ENCODE results near the gene TESK1. TPM values are rescaled to one million over a fixed set of nuclear protein-coding genes. Genes with fewer than 3 reads are reported as not detected.
A peak's percentile ranks its signal among the peaks of the same experiment; 100 is the strongest.
"Not testable (repeated sequence)": the region's sequence is repeated elsewhere in the genome, so short reads cannot be mapped to it uniquely, and the experiment has no call there.

The TESK1 gene
- total RNA-seq, 1 donor from 2014 or later, result 19.4 TPM

- no peak for DNase-seq (ENCODE audit: extremely low read depth, low read depth, low spot score)
These were observed 25.9 kb upstream of the TESK1 start for GRCh38 chr9:35579130-35579529.

DNA sequence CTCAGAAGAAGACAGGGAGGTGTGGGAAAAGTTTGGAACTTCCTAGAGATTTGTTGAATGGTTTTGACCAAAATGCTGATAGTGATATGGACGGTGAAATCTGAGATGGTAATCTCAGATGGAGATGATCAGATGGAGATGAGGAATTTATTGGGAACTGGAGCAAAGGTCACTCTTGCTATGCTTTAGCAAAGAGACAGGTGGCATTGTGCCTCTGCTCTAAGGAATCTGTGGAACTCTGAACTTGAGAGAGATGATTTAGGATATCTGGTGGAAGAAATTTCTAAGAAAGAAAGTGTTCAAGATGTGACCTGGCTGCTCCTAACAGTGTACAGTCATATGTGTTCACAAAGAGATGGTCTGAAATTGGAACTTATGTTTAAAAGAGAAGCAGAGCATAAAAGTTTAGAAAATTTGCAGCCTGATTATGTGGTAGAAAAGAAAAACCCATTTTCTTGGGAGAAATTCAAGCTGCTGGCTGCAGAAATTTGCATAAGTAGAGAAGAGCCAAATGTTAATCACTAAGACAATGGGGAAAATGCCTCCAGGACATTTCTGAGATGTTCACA is 25.3 kb upstream of the TESK1 start:
- not testable (repeated sequence) for DNase-seq (ENCODE audit: extremely low read depth, low read depth, low spot score)

- not testable (repeated sequence) for DNase-seq (ENCODE audit: extremely low read depth, low read depth, low spot score)
These were observed 21.5 kb upstream of the TESK1 start for GRCh38 chr9:35583521-35583920.

GRCh38 chr9:35584681-35585080 is 20.4 kb upstream of the TESK1 start:
- DNase-seq (ENCODE audit: extremely low read depth, low read depth, low spot score), result not testable (repeated sequence)

GRCh38 chr9:35588506-35588905 is 16.6 kb upstream of the TESK1 start:
- DNase-seq (ENCODE audit: extremely low read depth, low read depth, low spot score), result not testable (repeated sequence)

DNA sequence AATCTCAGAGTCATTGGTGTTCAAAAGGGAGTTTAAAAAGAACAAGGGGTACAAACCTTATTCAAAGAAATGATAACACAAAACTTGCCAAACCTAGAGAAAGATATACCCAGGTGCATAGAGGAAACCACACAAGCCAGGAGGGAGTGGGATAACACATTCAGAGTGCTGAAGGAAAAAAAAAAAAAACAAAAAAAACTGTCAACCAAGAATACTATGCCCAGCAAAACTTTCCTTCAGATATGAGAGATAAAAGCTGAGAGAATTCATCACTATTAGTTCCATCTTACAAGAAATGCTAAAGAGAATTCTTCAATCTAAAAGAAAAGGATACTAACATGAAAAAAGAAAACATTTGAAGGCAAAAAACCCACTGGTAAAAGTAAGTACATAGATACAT is 11.5 kb upstream of the TESK1 start:
- DNase-seq (ENCODE audit: extremely low read depth, low read depth, low spot score), result no peak

DNA sequence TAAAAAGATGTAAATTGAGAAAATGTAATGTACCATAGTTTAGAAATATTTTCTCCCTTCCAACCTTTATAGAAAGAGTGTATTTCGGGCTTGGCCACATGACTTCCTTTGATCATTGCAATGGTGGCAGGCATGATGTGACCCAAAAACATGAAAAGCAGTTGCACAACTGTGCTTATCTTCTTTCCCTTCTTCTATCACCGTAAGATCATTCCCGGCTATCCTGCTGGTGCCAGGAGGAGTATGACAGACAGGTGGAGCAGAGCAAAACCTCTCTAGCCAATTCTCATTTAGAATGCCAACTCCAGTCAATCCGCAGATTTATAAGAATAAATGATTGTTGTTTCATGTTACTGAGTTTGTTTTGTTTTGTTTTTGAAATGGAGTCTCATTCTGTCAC is 10.6 kb upstream of the TESK1 start:
- DNase-seq (ENCODE audit: extremely low read depth, low read depth, low spot score), result no peak

DNA sequence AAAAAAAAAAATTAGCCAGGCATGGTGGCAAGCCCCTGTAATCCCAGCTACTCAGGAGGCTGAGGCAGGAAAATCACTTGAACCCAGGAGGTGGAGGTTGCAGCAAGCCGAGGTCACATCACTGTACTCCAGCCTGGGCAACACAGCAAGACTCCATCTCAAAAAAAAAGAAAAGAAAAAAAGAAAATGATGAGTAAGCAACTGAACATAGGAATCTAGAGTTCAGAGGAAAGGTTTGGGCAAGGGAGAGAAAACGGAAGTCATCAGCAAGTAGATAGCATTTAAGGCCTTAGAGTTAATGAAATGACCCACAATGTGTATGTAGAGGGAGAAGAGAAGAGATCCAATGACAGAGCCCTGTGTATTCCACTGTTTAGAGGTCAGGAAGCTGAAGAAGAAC is 8.2 kb upstream of the TESK1 start:
- DNase-seq (ENCODE audit: extremely low read depth, low read depth, low spot score), result not testable (repeated sequence)

GRCh38 chr9:35598866-35599590 is 6.0 kb upstream of the TESK1 start:
- DNase-seq (ENCODE audit: extremely low read depth, low read depth, low spot score), result no peak

GRCh38 chr9:35599763-35600604 is 5.1 kb upstream of the TESK1 start:
- no peak for DNase-seq (ENCODE audit: extremely low read depth, low read depth, low spot score)

DNA sequence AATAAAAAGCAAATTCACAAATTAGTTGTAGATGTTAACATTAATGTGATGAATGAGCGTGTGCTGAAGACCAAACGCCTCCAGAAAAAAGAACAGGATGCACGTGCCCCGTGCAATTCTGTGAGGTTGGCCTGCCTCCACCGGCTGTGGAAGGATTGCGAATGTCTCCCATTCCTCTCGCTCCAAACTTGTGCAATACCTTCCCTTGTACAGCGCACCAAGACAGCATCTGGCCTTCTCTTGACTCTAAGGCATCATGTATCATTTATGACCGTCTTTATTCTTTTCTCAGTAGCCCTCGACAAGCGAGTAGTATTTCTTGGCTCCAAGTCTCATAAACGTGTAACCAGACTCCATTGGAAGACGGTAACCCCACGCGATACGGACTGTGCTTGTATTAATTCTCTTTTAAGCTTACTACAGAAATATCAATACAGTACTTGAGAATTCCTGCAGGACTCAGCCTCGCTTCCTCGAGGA is 1.5 kb upstream of the TESK1 start:
- no peak for DNase-seq (ENCODE audit: extremely low read depth, low read depth, low spot score)

GRCh38 chr9:35603986-35604577 is 980 bp upstream of the TESK1 start:
- peak; percentile 94 for DNase-seq (ENCODE audit: extremely low read depth, low read depth, low spot score)

DNA sequence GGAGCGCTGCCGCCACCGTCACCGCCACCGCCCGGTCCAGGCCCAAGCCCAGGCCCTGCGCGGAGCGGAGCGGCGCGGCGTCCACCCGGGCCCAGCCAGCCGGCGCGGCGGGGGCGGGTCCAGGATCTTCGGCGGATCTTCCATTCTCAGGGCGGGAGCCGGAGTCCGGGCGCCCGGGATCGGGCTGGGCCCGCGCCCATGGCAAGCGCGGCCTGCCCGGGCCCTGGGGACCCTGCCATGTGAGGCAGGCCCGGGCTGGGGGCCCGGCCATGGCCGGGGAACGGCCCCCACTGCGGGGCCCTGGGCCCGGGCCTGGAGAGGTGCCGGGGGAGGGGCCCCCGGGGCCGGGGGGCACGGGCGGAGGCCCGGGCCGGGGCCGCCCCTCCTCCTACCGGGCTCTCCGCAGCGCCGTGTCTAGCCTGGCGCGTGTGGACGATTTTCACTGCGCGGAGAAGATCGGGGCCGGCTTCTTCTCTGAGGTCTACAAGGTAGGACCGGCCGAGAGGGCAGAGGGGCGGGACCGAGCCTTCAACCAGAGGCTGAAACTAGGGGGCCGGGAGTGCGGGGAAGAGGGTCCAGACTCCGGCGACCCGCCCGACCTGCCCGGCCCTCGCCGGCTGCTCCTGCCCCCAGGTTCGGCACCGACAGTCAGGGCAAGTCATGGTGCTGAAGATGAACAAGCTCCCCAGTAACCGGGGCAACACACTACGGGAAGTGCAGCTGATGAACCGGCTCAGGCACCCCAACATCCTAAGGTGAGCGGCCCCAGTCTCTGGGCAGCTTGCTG is 482 bp downstream of the TESK1 start:
- no peak for DNase-seq (ENCODE audit: extremely low read depth, low read depth, low spot score)

- no peak for DNase-seq (ENCODE audit: extremely low read depth, low read depth, low spot score)
These were observed 1.1 kb downstream of the TESK1 start for GRCh38 chr9:35606138-35606504.

DNA sequence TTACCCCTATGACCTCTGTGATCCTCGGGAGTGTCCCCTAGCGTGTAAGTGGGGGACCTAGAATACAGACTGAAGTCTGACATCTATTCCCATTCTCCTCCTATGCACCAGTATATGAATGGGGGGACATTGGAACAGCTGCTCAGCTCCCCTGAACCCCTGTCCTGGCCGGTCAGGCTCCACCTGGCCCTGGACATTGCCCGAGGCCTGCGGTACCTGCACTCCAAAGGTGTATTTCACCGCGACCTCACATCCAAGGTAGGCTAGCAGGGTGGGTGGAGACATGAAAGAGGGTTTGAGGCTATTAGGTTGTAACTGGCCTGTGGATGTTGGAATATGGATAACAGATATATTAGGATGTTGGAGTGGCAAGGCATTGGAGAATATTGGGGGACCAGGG is 1.7 kb downstream of the TESK1 start:
- no peak for DNase-seq (ENCODE audit: extremely low read depth, low read depth, low spot score)

DNA sequence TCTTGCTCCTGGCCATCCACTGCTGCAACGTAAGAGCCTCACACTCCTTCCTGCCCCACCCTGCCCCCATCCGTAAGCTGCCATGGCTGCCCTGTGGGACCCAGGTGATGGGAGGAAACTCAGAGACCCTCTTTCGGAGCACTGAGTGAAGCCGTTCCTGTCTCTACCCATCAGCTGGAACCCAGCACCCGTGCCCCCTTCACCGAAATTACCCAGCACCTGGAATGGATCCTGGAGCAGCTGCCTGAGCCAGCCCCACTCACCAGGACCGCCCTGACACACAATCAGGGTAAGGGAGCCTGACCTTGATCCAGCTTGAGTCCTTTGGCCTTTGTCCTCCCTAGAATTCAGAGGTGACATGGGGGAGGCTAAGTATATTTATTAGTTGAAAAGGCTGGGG is 3.2 kb downstream of the TESK1 start:
- DNase-seq (ENCODE audit: extremely low read depth, low read depth, low spot score), result no peak

- DNase-seq (ENCODE audit: extremely low read depth, low read depth, low spot score), result no peak
These were observed 4.1 kb downstream of the TESK1 start for GRCh38 chr9:35609001-35609819.

DNA sequence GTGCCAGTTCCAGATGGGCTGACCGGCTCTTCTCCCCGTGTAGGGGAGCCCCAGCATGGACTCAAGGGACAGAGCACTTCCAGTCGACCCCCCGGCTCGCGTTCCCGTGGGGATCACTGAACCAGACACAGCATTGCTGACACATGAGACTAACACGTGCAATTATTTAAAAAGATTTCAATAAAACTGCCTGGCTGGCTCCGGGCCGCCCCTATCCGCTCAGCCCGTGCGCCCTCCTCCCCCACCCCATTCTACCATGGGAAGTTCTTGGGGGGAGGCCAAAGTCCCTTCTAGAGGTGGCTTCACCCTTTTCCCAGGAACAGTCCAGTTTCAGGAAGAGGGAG is 4.7 kb downstream of the TESK1 start:
- no peak for DNase-seq (ENCODE audit: extremely low read depth, low read depth, low spot score)

DNA sequence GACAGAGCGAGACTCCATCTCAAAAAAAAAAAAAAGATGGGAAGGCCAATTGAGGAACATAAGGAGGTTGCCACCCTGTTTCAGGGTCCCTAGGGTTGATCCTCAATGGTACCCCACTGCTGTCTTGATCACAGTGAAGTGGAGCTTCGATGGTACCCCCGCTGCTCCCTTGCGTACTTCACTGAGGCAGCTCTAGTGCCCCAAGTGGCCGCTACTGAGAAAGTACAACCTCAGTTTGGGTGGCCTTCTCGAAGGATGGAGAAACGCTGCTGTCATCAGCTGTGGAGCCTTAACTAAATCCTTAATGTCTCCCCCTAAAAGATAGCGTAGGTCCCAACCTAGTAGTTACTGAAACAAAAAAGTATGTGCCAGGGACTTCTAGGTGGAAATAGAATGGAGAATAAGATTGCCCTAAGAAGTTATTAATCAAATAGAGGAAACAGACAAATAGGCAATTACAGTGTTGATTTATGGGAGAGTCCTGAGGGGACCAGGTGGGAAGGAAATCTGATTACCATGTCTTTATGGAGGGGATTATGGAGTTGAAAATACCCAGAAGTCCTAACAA is 6.3 kb downstream of the TESK1 start:
- DNase-seq (ENCODE audit: extremely low read depth, low read depth, low spot score), result no peak

Data from glomerular endothelial cell (primary cell).